OCI-LY7 (cell line): Measurements from ENCODE around the gene SCYGR3. TPM values are rescaled to one million over a fixed set of nuclear protein-coding genes. Genes with fewer than 3 reads are reported as not detected.

Experiments
- BruUV-seq: library from RNA; stranded (reverse); fragments of 400-500 nt; replicated peaks from 2 replicates; lab custom pipeline; 2021; lab: Mats Ljungman, UMichigan
- CTCF ChIA-PET: fragments of 300-600 bp; sonication (Branson Sonifier 250); formaldehyde crosslinking; loops from one replicate; lab custom pipeline; 2022; ENCODE audit warnings: antibody characterized with exemption; ENCODE audit not compliant: unreplicated experiment; lab: Charles Lee
- POLR2A ChIA-PET: fragments of 300-600 bp; sonication (Branson Sonifier 250); formaldehyde crosslinking; loops from one replicate; lab custom pipeline; 2022; ENCODE audit warnings: antibody characterized with exemption; lab: Charles Lee
- DNase-seq: peaks from one replicate; pipeline ENCODE4 v3.0.0-alpha.2; 2015; ENCODE audit warnings: low spot score
- H2AFZ ChIP-seq: fragments of 200-600 bp; sonication (generic), shearing (Covaris generic); 2 replicates; pipeline ENCODE4 v1.6.1; 2014; ENCODE audit warnings: mild to moderate bottlenecking, antibody characterized with exemption, low read length, moderate library complexity
- H3K27ac ChIP-seq: fragments of 200-600 bp; sonication (generic); 2 replicates; pipeline ENCODE4 v1.5.1; 2014; ENCODE audit warnings: mixed run types, low read depth, mild to moderate bottlenecking, moderate library complexity, low read length, inconsistent platforms; ENCODE audit not compliant: poor library complexity, severe bottlenecking
- H3K36me3 ChIP-seq: fragments of 200-600 bp; sonication (generic); 2 replicates; pipeline ENCODE4 v1.6.1; 2014; ENCODE audit warnings: mild to moderate bottlenecking, antibody characterized with exemption, low read length, moderate library complexity, mixed read lengths; ENCODE audit not compliant: insufficient read depth
- H3K4me1 ChIP-seq: fragments of 200-600 bp; sonication (generic); 2 replicates; pipeline ENCODE4 v1.5.1; 2014; ENCODE audit warnings: mild to moderate bottlenecking, low read length; ENCODE audit not compliant: insufficient read depth, poor library complexity, severe bottlenecking
- H3K4me2 ChIP-seq: fragments of 200-600 bp; sonication (generic); 2 replicates; pipeline ENCODE4 v1.6.1; 2014; ENCODE audit warnings: mild to moderate bottlenecking, low read length
- H3K4me3 ChIP-seq: fragments of 200-600 bp; sonication (generic); 2 replicates; pipeline ENCODE4 v1.5.1; 2014; ENCODE audit warnings: mild to moderate bottlenecking, low read depth, low read length; ENCODE audit not compliant: poor library complexity, severe bottlenecking
- H3K79me2 ChIP-seq: fragments of 200-600 bp; sonication (generic); 2 replicates; pipeline ENCODE4 v1.6.1; 2016; ENCODE audit warnings: low read depth, mild to moderate bottlenecking, low read length, moderate library complexity, mixed read lengths; ENCODE audit not compliant: insufficient read depth
- H3K9me2 ChIP-seq: fragments of 200-600 bp; sonication (generic); 2 replicates; pipeline ENCODE4 v1.6.1; 2016; ENCODE audit warnings: mild to moderate bottlenecking, low read length, mixed read lengths; ENCODE audit not compliant: insufficient read depth
- H3K9me3 ChIP-seq: fragments of 200-600 bp; sonication (generic); 2 replicates; pipeline ENCODE4 v1.6.1; 2014; ENCODE audit warnings: mild to moderate bottlenecking, mixed run types, low read length, mixed read lengths
- H4K20me1 ChIP-seq: fragments of 200-600 bp; sonication (generic); 2 replicates; pipeline ENCODE4 v1.6.1; 2014; ENCODE audit warnings: mild to moderate bottlenecking, antibody characterized with exemption, low read length, moderate library complexity, mixed read lengths; ENCODE audit not compliant: insufficient read depth
- EZH2phosphoT487 ChIP-seq: fragments of 200-600 bp; sonication (generic); IDR thresholded peaks from 2 replicates; pipeline ENCODE4 v1.6.1; 2018; ENCODE audit warnings: low read depth, borderline replicate concordance, mild to moderate bottlenecking, mixed run types, antibody characterized with exemption, low read length, moderate library complexity, mixed read lengths
- intact Hi-C: fragments of 100-400 bp; cut with micrococcal nuclease; formaldehyde crosslinking; loops from one replicate; pipeline ENCODE4 v1.10.0; 2022; ENCODE audit not compliant: unreplicated experiment
- total RNA-seq, 2 experiments: library from RNA; depleted of rRNA in 1 of 2; stranded (reverse); fragments of >200 nt in 1 of 2; shearing (Covaris generic) in 1 of 2; gene quantifications; 2 replicates each; pipeline ENCODE4 v1.2.3, GENCODE V29; 2014 to 2022
- TF ChIP-seq, protein P1 (sequence below): fragments of 200-600 bp; sonication (generic); conservative IDR thresholded peaks from 2 replicates; pipeline ENCODE4 v1.5.1; 2014; ENCODE audit warnings: mild to moderate bottlenecking, antibody characterized with exemption, low read length, moderate library complexity, mixed read lengths

Gene SCYGR3
- total RNA-seq, 2 experiments from 2014 or later, result not detected

DNA sequence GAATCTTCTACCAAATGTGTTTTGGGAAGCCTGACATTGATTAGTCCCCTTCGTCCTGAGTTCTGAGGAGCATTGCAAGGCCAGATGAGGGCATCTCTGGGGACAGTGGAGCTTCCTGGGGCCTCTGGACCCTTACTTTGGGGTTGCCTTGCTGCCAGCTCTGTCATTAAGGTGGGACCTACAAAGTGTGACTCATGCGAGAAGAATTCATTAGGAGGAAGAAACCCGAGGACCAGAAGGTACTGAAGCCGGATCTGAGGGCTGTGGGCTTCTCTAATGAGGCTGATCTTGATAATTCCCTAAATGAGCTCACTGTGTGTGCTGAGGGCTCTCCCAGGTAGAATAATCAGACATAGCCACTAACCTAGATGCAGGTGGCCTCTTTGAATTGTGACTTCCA is 16.6 kb downstream of the SCYGR3 start:
- no peaks in the 10 kb centered on the region for H3K36me3 ChIP-seq
- ChIA-PET CTCF (no interaction called here), POLR2A (no interaction called here)
- no peak overlapping the region for H3K4me2 ChIP-seq
- no peak for DNase-seq
- H3K27ac ChIP-seq, result no peak overlapping the region
- TF ChIP-seq EZH2phosphoT487, result no peak
- TF ChIP-seq, protein P1, sequence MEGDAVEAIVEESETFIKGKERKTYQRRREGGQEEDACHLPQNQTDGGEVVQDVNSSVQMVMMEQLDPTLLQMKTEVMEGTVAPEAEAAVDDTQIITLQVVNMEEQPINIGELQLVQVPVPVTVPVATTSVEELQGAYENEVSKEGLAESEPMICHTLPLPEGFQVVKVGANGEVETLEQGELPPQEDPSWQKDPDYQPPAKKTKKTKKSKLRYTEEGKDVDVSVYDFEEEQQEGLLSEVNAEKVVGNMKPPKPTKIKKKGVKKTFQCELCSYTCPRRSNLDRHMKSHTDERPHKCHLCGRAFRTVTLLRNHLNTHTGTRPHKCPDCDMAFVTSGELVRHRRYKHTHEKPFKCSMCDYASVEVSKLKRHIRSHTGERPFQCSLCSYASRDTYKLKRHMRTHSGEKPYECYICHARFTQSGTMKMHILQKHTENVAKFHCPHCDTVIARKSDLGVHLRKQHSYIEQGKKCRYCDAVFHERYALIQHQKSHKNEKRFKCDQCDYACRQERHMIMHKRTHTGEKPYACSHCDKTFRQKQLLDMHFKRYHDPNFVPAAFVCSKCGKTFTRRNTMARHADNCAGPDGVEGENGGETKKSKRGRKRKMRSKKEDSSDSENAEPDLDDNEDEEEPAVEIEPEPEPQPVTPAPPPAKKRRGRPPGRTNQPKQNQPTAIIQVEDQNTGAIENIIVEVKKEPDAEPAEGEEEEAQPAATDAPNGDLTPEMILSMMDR, result no peak
- no peaks in the 10 kb centered on the region for H3K79me2 ChIP-seq
- H3K9me2 ChIP-seq, result no peaks in the 10 kb centered on the region
- no peaks in the 10 kb centered on the region for H4K20me1 ChIP-seq
- intact Hi-C loops, result no loop called here
- H3K4me3 ChIP-seq, result no peak overlapping the region
- no peak overlapping the region for H2AFZ ChIP-seq
- no peaks in the 10 kb centered on the region for H3K9me3 ChIP-seq
- H3K4me1 ChIP-seq, result no peaks in the 10 kb centered on the region
- no TSS peak for BruUV-seq

DNA sequence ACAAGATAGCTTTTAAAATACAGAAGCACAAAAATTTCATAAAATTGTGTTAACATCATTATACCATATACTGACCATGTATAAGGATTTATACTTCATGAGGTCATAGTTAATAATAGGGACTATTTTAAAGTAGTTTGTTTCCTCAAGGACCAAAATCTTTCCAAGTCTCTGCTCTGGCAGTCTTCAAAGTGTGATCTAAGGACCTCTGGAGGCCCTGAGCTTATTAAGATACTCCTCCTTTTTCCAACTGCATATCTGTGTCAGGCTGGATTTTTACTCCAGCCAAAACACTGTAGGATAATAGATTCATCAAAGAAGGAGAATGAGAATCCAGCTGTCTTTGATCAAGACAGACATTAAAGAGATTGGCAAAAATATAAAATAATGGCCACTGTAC is 17.6 kb downstream of the SCYGR3 start:
- no peaks in the 10 kb centered on the region for H3K4me1 ChIP-seq
- H3K27ac ChIP-seq, result no peak overlapping the region
- TF ChIP-seq EZH2phosphoT487, result no peak
- no peaks in the 10 kb centered on the region for H3K79me2 ChIP-seq
- H2AFZ ChIP-seq, result no peak overlapping the region
- H4K20me1 ChIP-seq, result no peaks in the 10 kb centered on the region
- intact Hi-C loops, result no loop called here
- ChIA-PET CTCF (no interaction called here), POLR2A (interaction anchor here (0.6 kb wide), 1 partner anchor 38 kb away, joined by 9 read pairs; no protein-coding TSS in a partner anchor)
- H3K4me3 ChIP-seq, result no peak overlapping the region
- H3K36me3 ChIP-seq, result no peaks in the 10 kb centered on the region
- H3K9me3 ChIP-seq, result no peaks in the 10 kb centered on the region
- no peaks in the 10 kb centered on the region for H3K9me2 ChIP-seq
- no TSS peak for BruUV-seq
- no peak for DNase-seq
- no peak overlapping the region for H3K4me2 ChIP-seq

DNA sequence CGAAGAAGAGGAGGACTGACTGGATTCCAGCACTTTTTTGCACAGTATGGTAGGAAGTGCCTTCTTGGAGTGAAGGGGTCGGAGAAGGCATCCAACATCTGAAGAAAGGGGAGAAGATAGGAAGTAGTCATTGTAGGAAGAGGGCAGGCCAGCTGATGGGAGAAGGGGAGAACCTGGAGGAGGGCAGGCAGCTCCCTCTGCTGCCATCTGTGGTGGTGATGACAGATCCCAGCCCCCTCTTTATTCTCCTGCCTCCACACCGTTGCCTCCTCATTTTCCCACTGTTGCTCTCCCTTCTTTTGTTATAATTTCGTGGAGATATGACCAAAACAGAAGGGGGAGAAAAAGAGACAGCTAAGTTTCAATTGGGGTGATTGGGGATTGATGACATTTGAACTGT is 18.8 kb downstream of the SCYGR3 start:
- intact Hi-C loops, result no loop called here
- no peaks in the 10 kb centered on the region for H3K36me3 ChIP-seq

More for the DNA sequence above, 18.8 kb downstream of the SCYGR3 start:
- H3K27ac ChIP-seq, result no peak overlapping the region
- H3K4me3 ChIP-seq, result no peak overlapping the region
- H3K9me3 ChIP-seq, result no peaks in the 10 kb centered on the region
- BruUV-seq, result no TSS peak
- ChIA-PET POLR2A (no interaction called here), CTCF (no interaction called here)
- H3K79me2 ChIP-seq, result no peaks in the 10 kb centered on the region
- no peaks in the 10 kb centered on the region for H3K9me2 ChIP-seq
- H2AFZ ChIP-seq, result no peak overlapping the region
- H3K4me2 ChIP-seq, result no peak overlapping the region
- no peaks in the 10 kb centered on the region for H3K4me1 ChIP-seq
- no peaks in the 10 kb centered on the region for H4K20me1 ChIP-seq
- TF ChIP-seq, protein P1, result no peak
- TF ChIP-seq EZH2phosphoT487, result no peak
- no peak for DNase-seq
